K562 (cell line): Measurements from ENCODE around the gene WFDC2. TPM values are rescaled to one million over a fixed set of nuclear protein-coding genes. Genes with fewer than 3 reads are reported as not detected.

Source experiments
- ATAC-seq: fragments of 200-7000 bp; cut with Tn5 transposase; 3 replicates; pipeline ENCODE4 v1.9.1; 2020; ENCODE audit warnings: moderate library complexity
- BruUV-seq: library from RNA; stranded (reverse); fragments of 400-500 nt; replicated peaks from 2 replicates; lab custom pipeline; 2021; lab: Mats Ljungman, UMichigan
- CTCF ChIA-PET: fragments of 300-600 bp; formaldehyde crosslinking; extraction: SDS; loops from one replicate; lab custom pipeline; 2021; ENCODE audit warnings: low intra/inter-chr PET ratio; lab: Yijun Ruan, JAX
- POLR2A ChIA-PET: fragments of 300-600, 350-650 bp; sonication (Branson Sonifier 250); formaldehyde crosslinking; extraction: SDS; loops from one replicate; lab custom pipeline; 2021; ENCODE audit warnings: antibody characterized with exemption, inconsistent platforms; lab: Yijun Ruan, JAX
- DNase-seq, 4 experiments: peaks; one replicate each; pipeline versions ENCODE4 v3.0.0 to v3.0.0-alpha.2; 2011 to 2018; ENCODE audit warnings: low spot score in 3 of 4, mixed read lengths in 3 of 4; ENCODE audit errors: extremely low read depth in 1 of 4
- FAIRE-seq: peaks from 2 replicates; lab custom pipeline; 2011; peaks lifted over from hg19 to GRCh38; lab: Jason Lieb, UNC
- H2AFZ ChIP-seq: 2 replicates; pipeline ENCODE4 v1.6.0; 2011; ENCODE audit warnings: low read depth, low read length, control low read depth, inconsistent platforms
- H3K27ac ChIP-seq: fragments of 200-600 bp; 3 replicates; pipeline ENCODE4 v1.8.0; 2011; ENCODE audit warnings: low read depth, mild to moderate bottlenecking, control low read depth, inconsistent platforms, low read length, moderate library complexity, mixed read lengths; ENCODE audit errors: extremely low read depth
- H3K27me3 ChIP-seq, 2 experiments: fragments of 300-600 bp in 1 of 2; 2 replicates in 1 of 2; 3 replicates in 1 of 2; pipeline versions ENCODE4 v1.6.0 to v1.8.0; 2011; ENCODE audit warnings: inconsistent platforms in 2 of 2, low read length in 2 of 2, mild to moderate bottlenecking in 1 of 2, mixed read lengths in 1 of 2, moderate library complexity in 1 of 2; ENCODE audit not compliant: control insufficient read depth in 2 of 2, insufficient read depth in 2 of 2
- H3K36me3 ChIP-seq: fragments of 300-600 bp; 3 replicates; pipeline ENCODE4 v1.8.0; 2011; ENCODE audit warnings: mild to moderate bottlenecking, low read length, inconsistent platforms; ENCODE audit not compliant: control insufficient read depth, insufficient read depth
- H3K4me1 ChIP-seq, 2 experiments: fragments of 200-600 bp in 1 of 2; replicated peaks in 1 of 2; 2 replicates in 1 of 2; 3 replicates in 1 of 2; pipeline versions ENCODE4 v1.5.1 to v1.8.0; 2011; ENCODE audit warnings: inconsistent platforms in 2 of 2, low read length in 2 of 2, mild to moderate bottlenecking in 1 of 2, mixed read lengths in 1 of 2, moderate library complexity in 1 of 2; ENCODE audit not compliant: control insufficient read depth in 2 of 2, insufficient read depth in 2 of 2
- H3K4me2 ChIP-seq: 2 replicates; pipeline ENCODE4 v1.6.1; 2011; ENCODE audit warnings: low read length, control low read depth, inconsistent platforms, mixed read lengths; ENCODE audit not compliant: insufficient read depth
- H3K4me3 ChIP-seq: fragments of 200-600 bp; sonication (generic), shearing (Covaris generic); 2 replicates; pipeline ENCODE4 v1.5.1; 2016; ENCODE audit warnings: control low read depth, inconsistent platforms
- H3K79me2 ChIP-seq: fragments of 200-600 bp; 3 replicates; pipeline ENCODE4 v1.8.0; 2011; ENCODE audit warnings: low read length, inconsistent platforms; ENCODE audit not compliant: control insufficient read depth, insufficient read depth
- H3K9ac ChIP-seq, 2 experiments: 2 replicates each; pipeline versions ENCODE4 v1.6.0 to v1.6.1; 2011; ENCODE audit warnings: low read depth in 2 of 2, low read length in 2 of 2, control low read depth in 1 of 2, inconsistent platforms in 1 of 2, mild to moderate bottlenecking in 1 of 2, mixed read lengths in 1 of 2; ENCODE audit not compliant: insufficient read depth in 1 of 2
- H3K9me1 ChIP-seq: one replicate; pipeline ENCODE4 v1.6.0; 2011; ENCODE audit warnings: inconsistent platforms, mild to moderate bottlenecking, low read length, moderate library complexity; ENCODE audit not compliant: control insufficient read depth, insufficient read depth
- H3K9me3 ChIP-seq: replicated peaks from 2 replicates; pipeline ENCODE4 v1.5.1; 2011; ENCODE audit warnings: low read depth, low read length, inconsistent platforms; ENCODE audit not compliant: control insufficient read depth, insufficient read depth
- H4K20me1 ChIP-seq: replicated peaks from 2 replicates; pipeline ENCODE4 v1.6.1; 2011; ENCODE audit warnings: low read length, inconsistent platforms, mixed read lengths; ENCODE audit not compliant: control insufficient read depth, insufficient read depth
- FOXP1 ChIP-seq: sonication (generic); formaldehyde crosslinking; IDR thresholded peaks from 2 replicates; pipeline ENCODE4 v1.8.0; 2022; ENCODE audit warnings: mild to moderate bottlenecking, missing genetic modification reagents
- PRDM10 ChIP-seq: fragments of 450-650 bp; IDR thresholded peaks from 2 replicates; pipeline ENCODE4 v1.6.1; 2018; ENCODE audit not compliant: partially characterized antibody
- SRSF1 ChIP-seq: fragments of 200-400 bp; formaldehyde crosslinking; IDR thresholded peaks from 2 replicates; pipeline ENCODE4 v1.6.1; 2017; ENCODE audit warnings: mild to moderate bottlenecking, low read depth, low read length, moderate library complexity
- WGBS: fragments of 100-300 bp; shearing (Covaris generic); methylation state at CpG from one replicate; pipeline ENCODE4 v1.1.6; 2016; ENCODE audit warnings: low coverage, mixed read lengths; ENCODE audit not compliant: insufficient coverage; ENCODE audit errors: missing lambda C conversion rate; 5-methylcytosine and 5-hydroxymethylcytosine counted together
- in situ Hi-C: fragments of 300-500 bp; cut with MboI; formaldehyde crosslinking; loops from 4 replicates; pipeline ENCODE4 v1.15.0; 2018; ENCODE audit warnings: inconsistent platforms, mixed read lengths
- intact Hi-C: fragments of 100-400 bp; cut with micrococcal nuclease; formaldehyde crosslinking; loops from 2 replicates; pipeline ENCODE4 v1.14.2; 2022
- polyA plus RNA-seq, 8 experiments: library from polyadenylated mRNA; depleted of rRNA in 4 of 8; stranded (reverse) in 5 of 8; unstranded in 3 of 8; fragments of >200 nt; fragmentation: Nextera tagmentation in 2 of 8; fragmentation: Illumina TruSeq in 1 of 8; extraction: Ambion mirVana in 2 of 8; extraction: Trizol in 1 of 8; gene quantifications; 2 replicates each; pipeline versions ENCODE4 v1.2.1 to v1.2.3, GENCODE V29; 2011 to 2014; ENCODE audit warnings: inconsistent platforms in 1 of 8, missing spikeins in 1 of 8
- total RNA-seq, 7 experiments: library from RNA; depleted of rRNA in 6 of 7; stranded (reverse); fragments of >200 nt in 6 of 7; fragmentation: Illumina TruSeq in 2 of 7; extraction: Trizol in 2 of 7; gene quantifications; 2 replicates each; pipeline versions ENCODE4 v1.2.1 to v1.2.3, GENCODE V29; 2011 to 2021; ENCODE audit warnings: low replicate concordance in 1 of 7

The WFDC2 gene
- total and polyA plus RNA-seq, 9 of the 15 experiments (the other 6 are each of a cell fraction or from before 2014, with no cell fraction given) = not detected

GRCh38 chr20:45461225-45461624 is 8.3 kb upstream of the WFDC2 start:
- no peaks in the 10 kb centered on the region for H3K36me3 ChIP-seq
- no peak overlapping the region for H3K4me2 ChIP-seq
- WGBS = 0% methylated on average over 1 of the region's 1 CpG
- ATAC-seq (no peak), FAIRE-seq (no peak), DNase-seq (no peak)
- peaks cover 2% of the 10 kb centered on the region for H3K9me1 ChIP-seq
- POLR2A ChIA-PET = interaction anchor here (0.6 to 1.0 kb wide), 2 partner anchors 25 to 103 kb away, joined by 3 read pairs; no protein-coding TSS in a partner anchor
- H4K20me1 ChIP-seq = no peaks in the 10 kb centered on the region
- no peak overlapping the region for H2AFZ ChIP-seq
- CTCF ChIA-PET = no interaction called here
- peaks cover 6% of the 10 kb centered on the region in 2 experiments for H3K27me3 ChIP-seq
- no peak for TF ChIP-seq PRDM10
- no peak for TF ChIP-seq SRSF1
- TF ChIP-seq FOXP1 = no peak
- no peaks in the 10 kb centered on the region for H3K9me3 ChIP-seq
- no peak overlapping the region for H3K4me3 ChIP-seq
- no peak overlapping the region for H3K9ac ChIP-seq
- no TSS peak for BruUV-seq
- intact Hi-C loops = no loop called here
- H3K79me2 ChIP-seq = no peaks in the 10 kb centered on the region
- no peak overlapping the region for H3K27ac ChIP-seq
- H3K4me1 ChIP-seq = no peaks in the 10 kb centered on the region
- in situ Hi-C loops = no loop called here
